Cardiac ventricle fibroblast (primary cell): ENCODE results near the gene SFMBT2. TPM values are rescaled to one million over a fixed set of nuclear protein-coding genes. Genes with fewer than 3 reads are reported as not detected.

Experiments
- total RNA-seq: library from RNA; depleted of rRNA; stranded (reverse); fragments of >200 nt; gene quantifications from 2 replicates; pipeline ENCODE4 v1.2.3, GENCODE V29; 2015

The SFMBT2 gene
- total RNA-seq: 1.2 and 2.9 TPM in 2 replicates

DNA sequence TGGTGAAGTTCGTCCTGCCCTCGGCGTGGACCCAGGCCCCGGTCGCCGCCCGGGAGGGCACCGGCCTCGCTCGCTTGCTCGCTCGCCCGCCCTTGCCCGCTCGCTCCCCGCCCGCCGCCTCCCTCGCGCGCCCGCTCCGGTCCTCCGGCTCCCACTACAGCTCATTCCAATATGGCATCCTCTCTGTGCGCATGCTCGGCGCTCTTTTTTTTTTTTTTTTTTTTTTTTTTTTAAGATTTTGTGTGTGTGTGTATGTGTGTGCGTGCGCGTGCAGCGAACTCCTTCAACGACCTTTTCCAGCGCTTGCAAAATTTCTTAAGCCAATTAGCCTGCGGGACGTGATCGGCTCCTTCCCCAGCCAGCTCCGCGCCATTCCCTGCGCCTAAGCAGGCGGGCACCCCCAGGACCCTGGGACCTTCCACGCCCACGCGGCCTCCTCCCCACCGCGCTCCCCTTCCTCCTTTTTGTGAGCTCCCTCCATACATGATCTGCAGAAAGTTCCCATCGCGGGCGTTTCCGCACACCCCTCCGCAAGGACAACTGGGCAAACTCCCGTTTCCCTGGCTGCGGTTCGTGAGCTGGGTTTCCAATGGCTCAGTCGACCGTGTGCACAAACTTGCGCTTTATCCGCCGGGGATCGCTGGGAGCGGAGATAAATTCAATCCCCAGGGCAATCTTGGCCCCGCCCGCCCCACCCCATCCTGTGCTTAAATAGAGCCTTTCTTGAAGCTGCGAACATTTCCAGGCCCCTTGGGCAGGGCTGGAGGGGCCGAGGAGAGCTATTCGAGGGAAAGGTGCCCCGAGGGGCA is at the start of gene SFMBT2:
Gene SFMBT2 (minus strand): TSS at position 173 of the 809 bp plus-strand sequence. CDS start 29,136 bp downstream, outside the sequence.

